Calu3 (cell line): ENCODE results near the gene PLOD2. TPM values are rescaled to one million over a fixed set of nuclear protein-coding genes. Genes with fewer than 3 reads are reported as not detected.

Experiments used
- BruUV-seq: library from RNA; stranded (reverse); fragments of 400-500 nt; replicated peaks from 2 replicates; lab custom pipeline; 2021; lab: Mats Ljungman, UMichigan
- CTCF ChIA-PET: fragments of 300-600 bp; sonication (Branson Sonifier 250); formaldehyde crosslinking; loops from one replicate; lab custom pipeline; 2022; ENCODE audit warnings: antibody characterized with exemption; lab: Charles Lee
- DNase-seq: peaks from one replicate; pipeline ENCODE4 v3.0.0; 2022
- H3K27ac Mint-ChIP-seq: one replicate; pipeline ENCODE4 v1.8.0; 2022; ENCODE audit warnings: mixed read lengths; ENCODE audit not compliant: unreplicated experiment
- H3K27me3 Mint-ChIP-seq: one replicate; pipeline ENCODE4 v1.8.0; 2022; ENCODE audit warnings: mixed read lengths; ENCODE audit not compliant: unreplicated experiment
- H3K36me3 Mint-ChIP-seq: one replicate; pipeline ENCODE4 v1.8.0; 2022; ENCODE audit warnings: mild to moderate bottlenecking, moderate library complexity, mixed read lengths; ENCODE audit not compliant: insufficient read depth, unreplicated experiment
- H3K4me1 Mint-ChIP-seq: one replicate; pipeline ENCODE4 v1.8.0; 2022; ENCODE audit warnings: mild to moderate bottlenecking, low read depth, mixed read lengths; ENCODE audit not compliant: unreplicated experiment
- H3K4me3 Mint-ChIP-seq: one replicate; pipeline ENCODE4 v1.8.0; 2022; ENCODE audit warnings: mild to moderate bottlenecking, low read depth, moderate library complexity, mixed read lengths; ENCODE audit not compliant: unreplicated experiment
- H3K9me3 Mint-ChIP-seq: one replicate; pipeline ENCODE4 v1.8.0; 2022; ENCODE audit warnings: low read depth, mixed read lengths; ENCODE audit not compliant: unreplicated experiment
- CTCF ChIP-seq: fragments of 200-600 bp; IDR thresholded peaks from one replicate; pipeline ENCODE4 v1.8.0; 2022; ENCODE audit warnings: antibody characterized with exemption; ENCODE audit not compliant: unreplicated experiment
- intact Hi-C: fragments of 100-400 bp; cut with micrococcal nuclease; formaldehyde crosslinking; loops from one replicate; pipeline ENCODE4 v1.10.0; 2022; ENCODE audit not compliant: unreplicated experiment
- total RNA-seq: library from RNA; stranded (reverse); gene quantifications from 2 replicates; pipeline ENCODE4 v1.2.3, GENCODE V29; 2022

The PLOD2 gene
- total RNA-seq, 1 experiment from 2014 or later, result 123 TPM

DNA sequence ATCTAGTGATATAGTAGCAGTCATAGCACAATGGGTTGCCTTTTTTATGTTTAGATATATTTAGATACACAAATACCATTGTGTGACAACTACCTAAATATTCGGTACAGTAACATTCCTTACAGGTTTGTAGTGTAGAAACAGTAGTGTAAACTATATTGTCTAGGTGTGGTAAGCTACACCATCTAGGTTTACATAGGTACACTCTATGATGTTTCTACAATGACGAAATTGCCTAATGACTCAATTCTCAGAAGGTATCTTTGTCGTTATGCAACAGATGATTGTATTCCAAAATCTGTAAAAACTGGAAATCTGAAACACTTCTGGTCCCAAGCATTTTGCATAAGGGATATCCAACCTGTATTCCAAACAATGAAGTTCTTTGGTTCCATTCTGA is 24.3 kb downstream of the PLOD2 start:
- BruUV-seq, result no TSS peak
- Mint-ChIP-seq H3K36me3 (no peaks in the 10 kb centered on the region), H3K4me1 (peaks cover 29% of the 10 kb centered on the region), H3K27me3 (no peaks in the 10 kb centered on the region), H3K4me3 (no peak overlapping the region), H3K9me3 (peaks cover 3% of the 10 kb centered on the region), H3K27ac (no peak overlapping the region)
- CTCF ChIA-PET, result no interaction called here
- no peak for DNase-seq
- intact Hi-C loops, result no loop called here
- no peak for TF ChIP-seq CTCF

DNA sequence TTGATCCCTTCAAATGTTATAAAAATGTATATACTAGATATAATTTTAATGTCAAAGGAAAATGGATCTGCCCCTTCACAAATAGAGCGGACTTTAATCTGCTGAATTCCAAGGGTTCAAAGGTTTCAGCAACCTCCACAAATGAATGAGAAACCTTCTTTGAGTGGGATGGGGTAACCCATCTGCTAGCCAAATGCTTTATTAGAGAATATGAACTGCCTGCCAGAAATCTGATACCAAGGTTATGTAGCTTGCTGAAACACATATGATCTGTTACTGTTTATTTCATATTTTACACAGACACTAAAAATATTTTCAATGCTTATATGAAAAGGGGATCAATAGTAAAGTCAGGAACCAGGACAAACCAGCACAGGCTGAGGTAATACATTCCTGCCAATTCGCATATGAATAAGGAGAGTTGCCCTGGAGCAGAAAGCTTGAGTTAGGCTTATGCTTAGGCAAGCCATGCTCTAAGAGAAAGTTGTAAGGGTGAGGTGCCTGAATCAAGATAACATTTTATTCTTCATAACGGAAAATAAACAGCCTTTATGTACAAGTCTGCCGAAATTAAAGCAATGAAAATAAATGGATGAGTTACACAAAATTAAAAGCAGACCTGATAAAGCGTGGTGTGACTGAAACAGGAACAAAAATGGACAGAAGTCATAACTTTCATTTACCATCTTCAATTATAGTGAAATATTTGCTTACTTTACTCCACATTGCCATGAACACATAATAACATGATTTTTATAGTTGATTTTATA is 26.5 kb downstream of the PLOD2 start:
- Mint-ChIP-seq H3K9me3 (peaks cover 3% of the 10 kb centered on the region), H3K4me3 (no peak overlapping the region), H3K36me3 (no peaks in the 10 kb centered on the region), H3K27ac (no peak overlapping the region), H3K27me3 (no peaks in the 10 kb centered on the region), H3K4me1 (peaks cover 31% of the 10 kb centered on the region)
- no peak for DNase-seq
- intact Hi-C loops, result no loop called here
- no peak for TF ChIP-seq CTCF
- CTCF ChIA-PET, result no interaction called here
- no TSS peak for BruUV-seq

- intact Hi-C loops, result no loop called here
- Mint-ChIP-seq H3K4me3 (no peak overlapping the region), H3K9me3 (peaks cover 3% of the 10 kb centered on the region), H3K27me3 (no peaks in the 10 kb centered on the region), H3K4me1 (peaks cover 31% of the 10 kb centered on the region), H3K36me3 (no peaks in the 10 kb centered on the region), H3K27ac (no peak overlapping the region)
- CTCF ChIA-PET, result no interaction called here
- TF ChIP-seq CTCF, result no peak
- no peak for DNase-seq
- BruUV-seq, result no TSS peak
These were observed 27.5 kb downstream of the PLOD2 start for GRCh38 chr3:146133441-146133840.

DNA sequence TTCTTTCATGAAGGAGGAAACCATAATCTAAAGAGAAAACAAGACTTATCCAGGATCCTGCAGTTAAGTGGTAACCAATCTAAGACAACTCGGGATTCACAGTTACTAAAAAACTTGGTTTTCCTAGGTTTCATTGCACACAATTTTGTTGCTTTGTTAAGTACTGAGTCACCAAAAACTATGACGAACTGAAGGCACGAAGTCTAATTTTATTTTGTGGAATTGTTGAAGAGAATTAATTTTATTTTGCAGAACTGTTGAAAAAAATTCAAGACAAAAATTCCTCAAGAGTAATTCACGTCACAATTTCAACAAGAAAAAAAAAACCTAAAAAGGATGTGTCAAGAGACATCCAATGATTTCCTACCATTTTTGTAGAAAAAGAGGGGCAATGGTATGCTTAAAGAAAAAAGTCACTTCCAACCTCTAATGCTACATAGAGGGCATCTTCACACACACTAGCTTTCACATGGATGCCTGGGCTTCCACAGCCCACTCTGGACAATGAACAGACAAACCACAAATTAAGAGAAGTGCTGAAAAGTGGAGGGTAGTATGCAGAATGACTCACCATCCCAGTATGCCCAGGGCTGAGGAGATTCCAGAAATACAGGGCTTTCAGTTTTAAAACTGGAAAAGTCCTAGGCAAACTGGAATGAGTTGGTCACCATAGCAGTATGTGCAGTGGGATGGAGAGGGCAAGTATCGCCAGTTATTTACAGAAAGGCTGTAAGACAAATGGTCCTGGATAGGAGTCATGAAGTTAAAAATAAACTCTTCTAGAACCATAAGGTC is 29.2 kb downstream of the PLOD2 start:
- Mint-ChIP-seq H3K4me1 (peaks cover 31% of the 10 kb centered on the region), H3K4me3 (no peak overlapping the region), H3K9me3 (no peaks in the 10 kb centered on the region), H3K27me3 (no peaks in the 10 kb centered on the region), H3K27ac (no peak overlapping the region), H3K36me3 (no peaks in the 10 kb centered on the region)
- intact Hi-C loops, result no loop called here
- peak; percentile 20 for DNase-seq
- no TSS peak for BruUV-seq
- no peak for TF ChIP-seq CTCF
- CTCF ChIA-PET, result no interaction called here
